NCI-H82 treated with DMSO at 0.1 percent for 48 hours (cell line): ENCODE data around the gene SPAAR.
"Not testable (repeated sequence)": the region's sequence is repeated elsewhere in the genome, so short reads cannot be mapped to it uniquely, and the experiment has no call there.

ENCODE experiments used
- DNase-seq: peaks from one replicate; lab custom pipeline; 2025; ENCODE audit not compliant: unreplicated experiment; lab: John Stamatoyannopoulos, UW

SPAAR gene, protein sequence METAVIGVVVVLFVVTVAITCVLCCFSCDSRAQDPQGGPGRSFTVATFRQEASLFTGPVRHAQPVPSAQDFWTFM

DNA sequence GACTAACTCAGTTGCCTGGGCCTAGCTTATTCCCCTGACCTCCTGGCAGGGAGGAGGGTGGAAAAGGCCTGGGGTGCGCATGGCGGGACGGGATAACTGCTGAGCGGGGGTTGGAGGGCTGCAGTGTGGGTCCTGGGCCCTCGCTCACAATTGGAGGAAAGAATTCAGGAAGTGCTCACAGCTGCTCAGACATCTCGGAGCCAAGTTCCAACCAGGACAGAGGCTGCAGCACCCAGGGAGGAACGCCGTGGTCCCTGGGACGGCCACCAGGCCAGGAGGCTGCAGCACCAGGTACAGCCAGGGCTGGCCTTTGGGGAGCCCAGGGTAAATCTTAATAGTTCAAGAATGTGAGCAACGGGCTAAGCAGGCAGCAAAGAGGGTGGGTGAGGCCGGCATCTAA lies at the start of gene SPAAR:
Gene SPAAR (plus strand): TSS at position 217 of the 400 bp plus-strand sequence. CDS start 974 bp downstream, outside the sequence.
- no peak for DNase-seq

DNA sequence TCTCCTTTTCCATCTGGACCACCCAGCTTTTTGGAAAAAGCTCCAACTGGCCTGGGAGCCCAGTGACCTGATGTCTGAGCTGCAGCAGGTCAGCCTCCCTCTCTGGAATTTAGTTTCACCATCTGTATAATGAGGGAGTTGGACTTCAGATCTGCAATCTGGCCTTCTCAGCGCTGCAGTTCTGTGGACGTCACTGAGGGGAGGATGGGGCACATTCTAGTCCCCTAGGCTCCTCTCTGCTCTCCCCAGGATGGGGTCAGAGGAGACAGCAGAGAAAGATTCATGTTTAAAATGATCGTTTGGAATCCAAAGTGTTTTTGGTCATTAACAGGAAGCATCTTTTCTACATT lies 49.3 kb upstream of the SPAAR start:
- no peak for DNase-seq

DNA sequence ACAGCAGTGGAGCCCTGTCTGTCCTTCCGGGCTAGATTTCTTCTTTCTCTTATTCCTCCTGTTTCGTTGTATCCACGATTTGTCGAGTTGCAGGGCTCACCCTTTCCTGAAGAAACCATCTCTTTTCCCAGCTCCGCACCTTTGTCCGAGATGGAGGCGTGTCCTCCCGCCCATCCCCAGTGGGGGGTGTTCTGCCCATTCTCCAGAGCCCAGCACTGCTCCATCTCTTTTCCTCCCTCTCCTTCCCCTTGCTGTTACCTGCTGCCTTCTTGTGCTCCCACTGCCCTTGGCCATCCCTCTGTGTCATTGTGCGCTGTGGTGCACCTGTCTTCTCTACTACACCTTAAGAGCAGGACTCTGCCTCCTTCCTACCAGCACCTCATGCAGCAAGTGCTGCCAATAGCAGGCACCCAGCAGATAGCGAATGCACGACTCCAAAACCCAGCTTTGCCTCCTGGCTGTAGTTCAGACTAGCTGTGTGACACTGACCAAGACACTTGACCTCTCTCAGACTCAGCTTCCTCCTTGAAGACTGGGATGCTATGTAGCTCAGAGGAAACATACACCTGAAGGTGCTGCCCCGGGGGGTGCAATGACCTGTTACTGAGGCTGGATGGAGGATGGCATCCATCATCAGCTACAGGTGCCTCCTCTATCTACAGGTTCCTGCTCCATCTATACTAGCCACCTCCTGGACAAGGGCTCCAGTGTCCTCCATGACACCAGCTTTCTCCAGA lies 48.0 kb upstream of the SPAAR start:
- no peak for DNase-seq

- DNase-seq = no peak
Observed at GRCh38 chr9:35862328-35862727, 47.0 kb upstream of the SPAAR start.

GRCh38 chr9:35863583-35863982 lies 45.7 kb upstream of the SPAAR start:
- DNase-seq = no peak

- DNase-seq = no peak
Observed at GRCh38 chr9:35864695-35865255, 44.5 kb upstream of the SPAAR start.

DNA sequence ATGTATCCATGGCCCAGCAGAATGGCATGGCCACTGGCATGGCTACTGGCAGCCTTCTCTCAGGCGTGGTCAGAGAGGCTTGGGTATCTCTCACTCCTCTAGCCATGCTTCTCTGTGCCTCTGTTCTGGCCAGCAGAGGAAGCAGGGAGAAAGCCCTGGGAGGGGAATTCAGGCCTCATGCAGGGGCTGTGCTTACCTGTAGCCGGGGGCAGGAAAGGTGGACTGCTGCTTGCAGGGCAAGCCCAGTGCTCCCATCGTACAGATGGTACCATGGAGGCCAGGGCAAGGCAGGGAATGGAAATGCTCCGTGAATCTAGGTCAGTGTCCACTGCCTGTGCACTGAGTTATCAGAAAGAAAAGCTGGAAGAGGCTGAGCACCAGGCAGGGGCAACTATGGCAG lies 41.8 kb upstream of the SPAAR start:
- DNase-seq = no peak

GRCh38 chr9:35868933-35869332 lies 40.4 kb upstream of the SPAAR start:
- DNase-seq = no peak

GRCh38 chr9:35869621-35870216 lies 39.6 kb upstream of the SPAAR start:
- no peak for DNase-seq

DNA sequence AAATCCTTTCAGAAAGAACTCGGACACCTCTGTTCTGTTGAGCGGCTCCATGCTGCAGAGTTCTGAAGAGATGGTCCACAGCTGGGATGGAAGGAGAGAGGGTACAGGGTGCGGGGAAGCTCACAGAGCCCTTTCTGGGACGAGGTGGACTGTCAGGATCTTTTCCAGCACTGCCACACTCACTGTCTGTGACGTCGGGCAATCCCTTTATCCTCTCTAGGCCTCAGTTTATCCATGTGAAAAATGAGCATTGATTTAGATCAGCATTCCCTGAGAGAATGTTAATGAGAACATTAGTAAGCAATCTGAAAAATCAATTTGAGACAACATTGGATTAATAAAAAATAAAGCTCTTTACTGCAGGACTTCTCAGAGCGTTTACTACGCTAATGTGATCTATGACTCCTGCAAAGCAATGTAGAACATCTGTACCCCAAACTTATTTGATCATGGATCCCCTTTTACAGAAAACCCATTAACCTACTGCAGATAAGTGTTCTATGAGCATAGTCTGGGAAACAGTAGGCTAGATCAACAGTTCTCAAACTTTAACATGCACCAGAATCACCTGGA lies 38.9 kb upstream of the SPAAR start, which contains the start of gene OR13J1:
Gene OR13J1 (minus strand): TSS at position 51 of the 573 bp plus-strand sequence. CDS start 0 bp downstream, at position 51.
- no peak for DNase-seq

DNA sequence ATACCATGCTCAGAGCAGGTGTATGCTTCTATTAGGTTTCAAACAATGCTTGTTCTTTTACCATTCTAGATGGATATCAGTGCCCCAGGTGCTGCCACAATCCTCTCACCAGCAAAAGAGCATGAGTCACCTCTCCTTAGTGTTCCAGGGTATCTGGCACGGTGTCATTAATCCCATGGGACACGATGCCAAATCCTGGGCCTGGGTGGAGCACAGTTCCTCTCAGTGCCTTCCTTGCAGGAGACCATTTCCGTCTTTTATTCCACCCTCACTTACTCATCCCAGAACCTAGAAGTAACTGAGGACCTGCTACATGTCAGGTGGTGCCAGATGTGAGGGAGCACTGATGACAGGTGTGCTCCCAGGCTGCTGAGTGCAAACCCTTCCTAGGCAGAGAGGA lies 37.7 kb upstream of the SPAAR start:
- DNase-seq = no peak

- no peak for DNase-seq
Observed at GRCh38 chr9:35872505-35872904, 36.8 kb upstream of the SPAAR start.

DNA sequence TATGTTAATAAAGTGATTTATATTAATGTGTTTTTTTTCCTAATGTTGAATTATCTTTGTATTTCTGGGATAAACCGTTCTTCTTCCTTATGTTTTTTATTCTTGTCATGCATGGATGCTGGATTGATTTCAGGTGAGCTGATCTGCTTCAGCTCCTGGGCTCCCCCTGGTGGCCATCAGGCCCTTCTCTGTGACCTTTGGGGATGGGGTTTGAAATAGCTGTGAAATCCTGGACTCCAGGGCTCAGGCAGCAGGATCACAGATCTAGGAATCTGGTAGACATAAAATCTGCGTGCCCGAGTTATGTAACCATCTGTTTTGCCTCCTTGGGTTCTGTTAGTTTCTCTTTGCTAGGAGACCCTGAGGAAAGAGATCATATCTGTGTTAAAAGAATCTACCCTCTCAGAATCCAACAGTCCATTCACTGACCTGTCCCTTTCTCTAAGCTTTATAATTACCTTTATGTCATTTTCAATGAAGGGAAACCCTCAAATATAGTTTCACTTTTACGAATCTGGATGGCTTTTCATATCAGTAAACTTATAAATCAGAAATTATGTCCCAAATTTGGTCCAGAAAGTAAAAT lies 26.9 kb upstream of the SPAAR start:
- peak; percentile 8 for DNase-seq

DNA sequence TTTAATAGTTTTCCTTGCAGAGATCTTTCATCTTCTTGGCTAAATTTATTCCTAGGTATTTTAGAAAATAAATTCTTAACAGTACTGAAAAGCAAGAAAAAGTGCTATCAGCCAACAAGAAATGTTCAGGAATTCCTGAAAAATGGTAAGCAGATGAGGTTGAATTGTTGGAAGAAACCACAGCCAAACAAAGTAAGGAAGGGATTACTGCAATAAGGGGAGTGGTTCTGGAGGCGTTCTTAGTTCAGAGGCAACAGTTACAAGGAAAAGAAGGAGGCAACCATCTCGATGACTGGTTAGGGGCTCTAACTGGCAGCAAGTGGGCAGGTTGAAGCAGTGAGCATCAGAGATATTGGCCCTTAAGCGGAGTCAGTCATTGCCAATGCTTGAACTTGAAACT lies 26.3 kb upstream of the SPAAR start:
- peak; percentile 0 for DNase-seq

DNA sequence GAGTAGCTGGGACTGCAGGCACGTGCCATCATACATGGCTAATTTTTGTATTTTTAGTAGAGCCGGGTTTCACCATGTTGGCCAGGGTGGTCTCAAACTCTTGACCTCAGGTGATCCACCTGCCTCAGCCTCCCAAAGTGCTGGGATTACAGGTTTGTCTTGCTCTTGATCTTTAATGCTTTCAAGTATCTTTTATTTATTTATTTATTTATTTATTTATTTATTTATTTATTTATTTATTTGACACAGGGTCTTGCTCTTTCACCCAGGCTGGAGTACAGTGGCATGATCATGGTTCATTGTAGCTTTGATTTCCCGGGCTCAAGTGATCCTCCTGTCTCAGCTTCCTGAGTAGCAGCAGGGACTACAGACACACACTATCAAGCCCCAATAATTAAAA lies 24.4 kb upstream of the SPAAR start:
- DNase-seq = not testable (repeated sequence)

DNA sequence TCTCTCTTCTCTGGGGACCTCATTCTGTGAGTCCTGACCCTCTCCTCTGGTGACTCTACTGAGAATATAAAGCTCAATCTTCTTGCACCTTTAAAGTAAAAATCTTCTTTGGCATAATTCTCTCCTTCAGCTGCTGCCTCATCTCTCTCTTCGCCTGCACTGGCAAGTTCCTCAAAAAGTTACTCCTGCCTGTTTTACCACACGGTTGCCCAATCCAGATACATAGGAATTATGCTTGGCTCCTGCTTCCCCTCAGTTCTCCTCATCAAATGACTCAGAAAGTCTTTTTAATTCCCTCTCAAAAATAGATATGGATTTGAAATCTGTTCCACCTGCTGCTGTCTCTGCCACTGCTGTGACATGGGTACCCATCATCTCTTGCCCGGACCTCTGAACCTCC lies 17.6 kb upstream of the SPAAR start:
- no peak for DNase-seq

- no peak for DNase-seq
Observed at GRCh38 chr9:35892051-35892450, 17.2 kb upstream of the SPAAR start.

DNA sequence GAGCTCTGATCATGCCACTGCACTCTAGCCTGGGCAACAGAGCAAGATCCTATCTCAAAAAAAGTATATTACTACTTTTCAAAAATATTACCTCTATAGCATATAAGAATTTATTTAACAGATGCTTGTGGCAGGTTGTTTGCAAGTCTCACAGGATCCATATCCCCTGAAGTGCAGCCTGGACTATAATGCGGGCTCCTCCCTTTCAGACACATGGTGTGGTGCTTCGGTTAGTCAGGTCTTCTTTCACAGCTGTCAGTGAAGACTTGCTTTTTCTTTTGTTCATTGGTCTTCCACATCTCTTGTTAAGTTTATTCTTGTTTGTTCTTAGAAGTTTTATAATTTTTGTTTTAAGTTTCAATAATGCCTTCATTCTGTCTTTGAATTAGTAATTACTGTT lies 12.7 kb upstream of the SPAAR start:
- no peak for DNase-seq

DNA sequence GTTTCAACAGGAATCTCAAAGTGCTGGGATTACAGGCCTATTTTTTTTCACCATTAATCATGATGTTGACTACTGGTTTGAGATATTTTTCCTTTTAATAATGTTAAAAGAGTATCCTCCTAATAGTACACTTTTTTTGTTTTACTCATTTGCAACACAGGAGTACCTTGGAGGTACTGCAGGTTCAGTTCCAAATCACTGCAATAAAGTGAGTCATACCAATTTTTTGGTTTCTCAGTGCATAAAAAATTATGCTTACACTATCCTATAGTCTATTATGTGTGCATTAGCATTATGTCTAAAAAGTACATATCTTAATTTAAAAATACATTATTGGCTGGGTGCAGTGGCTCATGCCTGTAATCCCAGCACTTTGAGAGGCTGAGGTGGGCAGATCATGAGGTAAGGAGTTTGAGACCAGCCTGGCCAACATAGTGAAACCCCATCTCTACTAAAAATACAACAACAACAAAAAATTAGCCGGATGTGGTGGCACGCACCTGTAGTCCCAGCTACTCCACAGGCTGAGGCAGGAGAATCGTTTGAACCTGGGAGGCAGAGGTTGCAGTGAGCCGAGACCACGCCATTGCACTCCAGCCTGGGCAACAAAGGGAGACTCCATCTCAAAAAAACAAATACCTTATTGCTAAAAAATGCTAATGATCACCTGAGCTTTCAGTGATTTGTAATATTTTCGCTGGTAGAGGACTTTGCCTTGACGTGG lies 11.8 kb upstream of the SPAAR start:
- DNase-seq = not testable (repeated sequence)

DNA sequence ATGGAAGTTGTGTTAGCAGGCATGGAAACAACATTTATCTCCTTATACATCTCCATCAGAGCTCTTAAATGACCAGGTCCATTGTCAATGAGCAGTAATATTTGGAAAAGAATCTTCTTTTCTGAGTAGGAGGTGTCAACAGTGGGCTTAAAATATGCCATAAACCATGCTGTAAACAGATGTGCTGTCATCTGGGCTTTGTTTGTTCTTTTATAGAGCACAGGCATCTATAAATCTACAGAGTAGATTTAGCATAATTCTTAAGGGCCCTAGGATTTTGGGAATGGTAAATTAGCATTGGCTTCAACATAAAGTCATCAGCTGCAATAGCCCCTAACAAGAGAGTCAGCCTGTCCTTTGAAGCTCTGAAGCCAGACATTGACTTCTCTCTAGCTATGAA lies 11.0 kb upstream of the SPAAR start:
- DNase-seq = no peak

DNA sequence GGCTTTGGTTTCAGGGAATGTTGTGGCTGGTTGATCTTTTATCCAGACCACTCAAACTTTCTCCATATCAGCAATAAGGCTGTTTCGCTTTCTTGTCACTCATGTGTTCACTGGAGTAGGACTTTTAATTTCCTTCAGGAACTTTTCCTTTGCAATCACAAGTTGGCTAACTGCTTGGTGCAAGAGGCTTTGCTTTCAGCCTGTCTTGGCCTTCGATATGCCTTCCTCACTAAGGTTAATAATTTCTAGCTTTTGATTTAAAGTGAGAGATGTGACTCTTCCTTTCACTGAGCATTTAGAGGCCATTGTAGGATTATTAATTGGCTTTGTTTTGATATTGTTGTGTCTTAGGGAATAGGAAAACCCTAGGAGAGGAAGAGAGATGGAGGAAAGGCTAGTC lies 10.3 kb upstream of the SPAAR start:
- no peak for DNase-seq
